Activated CD8-positive, alpha-beta T cell treated with anti-CD3 and anti-CD28 coated beads for 36 hours (primary cell): ENCODE measurements around the gene SHC1. TPM values are rescaled to one million over a fixed set of nuclear protein-coding genes. Genes with fewer than 3 reads are reported as not detected.
A peak's percentile ranks its signal among the peaks of the same experiment; 100 is the strongest.
"Not testable (repeated sequence)": the region's sequence is repeated elsewhere in the genome, so short reads cannot be mapped to it uniquely, and the experiment has no call there.

Experiments used
- ATAC-seq: fragments of 200-7000 bp; cut with Tn5 transposase; one replicate; pipeline ENCODE4 v1.10.0; 2021; ENCODE audit warnings: mild to moderate bottlenecking, moderate library complexity
- CTCF ChIA-PET: fragments of 350-600 bp; sonication (Branson Sonifier 250); formaldehyde crosslinking; loops from one replicate; lab custom pipeline; 2021; ENCODE audit warnings: antibody characterized with exemption; lab: Charles Lee
- POLR2A ChIA-PET: fragments of 350-600 bp; sonication (Branson Sonifier 250); formaldehyde crosslinking; loops from one replicate; lab custom pipeline; 2021; ENCODE audit warnings: antibody characterized with exemption; lab: Charles Lee
- DNase-seq: peaks from one replicate; pipeline ENCODE4 v3.0.0-alpha.2; 2020
- H3K27ac Mint-ChIP-seq: one replicate; pipeline ENCODE4 v1.8.0; 2021; ENCODE audit warnings: mild to moderate bottlenecking, mixed read lengths
- H3K27me3 Mint-ChIP-seq: one replicate; pipeline ENCODE4 v1.8.0; 2021; ENCODE audit warnings: mixed read lengths
- H3K36me3 Mint-ChIP-seq: one replicate; pipeline ENCODE4 v1.8.0; 2021; ENCODE audit warnings: low read depth, mixed read lengths
- H3K4me1 Mint-ChIP-seq: one replicate; pipeline ENCODE4 v1.8.0; 2021; ENCODE audit warnings: low read depth, mixed read lengths
- H3K4me3 Mint-ChIP-seq: one replicate; pipeline ENCODE4 v1.8.0; 2021; ENCODE audit warnings: mild to moderate bottlenecking, moderate library complexity, mixed read lengths
- H3K9me3 Mint-ChIP-seq: one replicate; pipeline ENCODE4 v1.8.0; 2021; ENCODE audit warnings: mixed read lengths
- CTCF ChIP-seq: fragments of 200-600 bp; IDR thresholded peaks from one replicate; pipeline ENCODE4 v1.8.0; 2022; ENCODE audit warnings: antibody characterized with exemption, mild to moderate bottlenecking
- intact Hi-C: fragments of 100-400 bp; cut with micrococcal nuclease; formaldehyde crosslinking; loops from one replicate; pipeline ENCODE4 v1.10.0; 2022
- total RNA-seq, 2 experiments: library from RNA; stranded (reverse); gene quantifications; one replicate each; pipeline ENCODE4 v1.2.3, GENCODE V29; 2021

The SHC1 gene
- total RNA-seq, 2 experiments from 2014 or later: 32.3 to 34.2 TPM

GRCh38 chr1:154982897-154983648, 12.5 kb upstream of the SHC1 start, which contains the start of gene FLAD1:
TSS of gene FLAD1 (plus strand) at chr1:154983344. CDS start at chr1:154983695, 351 bp downstream.
- no peak for TF ChIP-seq CTCF
- peaks cover 30% of the 10 kb centered on the region for H3K36me3 Mint-ChIP-seq
- POLR2A ChIA-PET: interaction anchor here (0.6 to 4.8 kb wide), 15 partner anchors 10 to 146 kb away, joined by 3 to 85 read pairs (median 5); partner anchors contain the start of genes CKS1B, LENEP, PBXIP1 and PMVK
- ATAC-seq: peak; percentile 99
- no peaks in the 10 kb centered on the region for H3K9me3 Mint-ChIP-seq
- H3K4me1 Mint-ChIP-seq: peaks cover 12% of the 10 kb centered on the region
- CTCF ChIA-PET: interaction anchor here (0.6 to 13.2 kb wide), 18 partner anchors 9 to 423 kb away, joined by 3 to 108 read pairs (median 4); partner anchors contain the start of genes ADAM15, LENEP and PYGO2
- intact Hi-C loops: no loop called here
- DNase-seq: peak; percentile 98
- H3K4me3 Mint-ChIP-seq: no peak within 1 kb of the TSS
- no peak within 1 kb of the TSS for H3K27ac Mint-ChIP-seq
- H3K27me3 Mint-ChIP-seq: no peaks in the 10 kb centered on the region

- DNase-seq (no peak), ATAC-seq (no peak)
- CTCF ChIA-PET: interaction anchor here (1.1 to 13.2 kb wide), 13 partner anchors 12 to 423 kb away, joined by 3 to 108 read pairs (median 6); partner anchors contain the start of genes ADAM15, LENEP and PYGO2
- intact Hi-C loops: no loop called here
- Mint-ChIP-seq H3K9me3 (no peaks in the 10 kb centered on the region), H3K36me3 (peaks cover 32% of the 10 kb centered on the region), H3K27ac (no peak overlapping the region), H3K27me3 (no peaks in the 10 kb centered on the region), H3K4me3 (no peak overlapping the region), H3K4me1 (peaks cover 13% of the 10 kb centered on the region)
- no peak for TF ChIP-seq CTCF
- POLR2A ChIA-PET: interaction anchor here (0.6 to 4.8 kb wide), 13 partner anchors 9 to 95 kb away, joined by 3 to 85 read pairs (median 7); partner anchors contain the start of genes CKS1B, LENEP, PBXIP1 and PMVK
Measured at GRCh38 chr1:154982341-154982740, 11.8 kb upstream of the SHC1 start.

- no peak overlapping the region for H3K27ac Mint-ChIP-seq
- intact Hi-C loops: no loop called here
- no peak for ATAC-seq
- no peak for TF ChIP-seq CTCF
- H3K4me1 Mint-ChIP-seq: peaks cover 5% of the 10 kb centered on the region
- H3K36me3 Mint-ChIP-seq: peaks cover 25% of the 10 kb centered on the region
- no peak overlapping the region for H3K4me3 Mint-ChIP-seq
- ChIA-PET POLR2A (no interaction called here), CTCF (interaction anchor here (1.4 to 13.2 kb wide), 3 partner anchors 20 to 41 kb away, joined by 3 to 108 read pairs (median 7); no protein-coding TSS in a partner anchor)
- no peaks in the 10 kb centered on the region for H3K27me3 Mint-ChIP-seq
- no peaks in the 10 kb centered on the region for H3K9me3 Mint-ChIP-seq
- no peak for DNase-seq
Measured at GRCh38 chr1:154978360-154978759, 7.8 kb upstream of the SHC1 start.

- H3K4me1 Mint-ChIP-seq, DNase-seq, H3K9me3 Mint-ChIP-seq, intact Hi-C loops, H3K27me3 Mint-ChIP-seq, H3K27ac Mint-ChIP-seq, ATAC-seq: not testable (repeated sequence)
- POLR2A ChIA-PET: interaction anchor here (0.7 to 4.6 kb wide), 2 partner anchors 16 to 22 kb away, joined by 3 to 33 read pairs; no protein-coding TSS in a partner anchor
- Mint-ChIP-seq H3K4me3 (peak overlapping the region; percentile 17), H3K36me3 (peaks cover 25% of the 10 kb centered on the region)
- CTCF ChIA-PET: interaction anchor here (1.7 to 13.2 kb wide), 2 partner anchors 20 to 195 kb away, joined by 3 to 108 read pairs; partner anchors contain the start of gene KRTCAP2
Measured at GRCh38 chr1:154977762-154978161, 7.2 kb upstream of the SHC1 start.

- intact Hi-C loops: no loop called here
- DNase-seq: peak; percentile 81
- peak; percentile 9 for ATAC-seq
- H3K4me1 Mint-ChIP-seq: peaks cover 25% of the 10 kb centered on the region
- no peaks in the 10 kb centered on the region for H3K9me3 Mint-ChIP-seq
- H3K36me3 Mint-ChIP-seq: peaks cover 24% of the 10 kb centered on the region
- no peak overlapping the region for H3K27ac Mint-ChIP-seq
- CTCF ChIA-PET: interaction anchor here (1.0 to 6.5 kb wide), 4 partner anchors 23 to 110 kb away, joined by 3 to 34 read pairs (median 4); partner anchors contain the start of gene PMVK
- TF ChIP-seq CTCF: no peak
- POLR2A ChIA-PET: interaction anchor here (0.6 to 6.9 kb wide), 15 partner anchors 8 to 471 kb away, joined by 3 to 55 read pairs (median 7); partner anchors contain the start of genes FLAD1, LENEP and PYGO2
- no peaks in the 10 kb centered on the region for H3K27me3 Mint-ChIP-seq
- H3K4me3 Mint-ChIP-seq: no peak overlapping the region
Measured at GRCh38 chr1:154975409-154976059, 5.0 kb upstream of the SHC1 start.
